GM21619 (cell line): ENCODE data around the gene CFL1.

ENCODE experiments used
- ATAC-seq: cut with Tn5 transposase; IDR thresholded peaks from one replicate; pipeline ENCODE4 v1.9.1; 2021; ENCODE audit not compliant: unreplicated experiment

CFL1 gene

GRCh38 chr11:65888163-65888814 is 30.3 kb upstream of the CFL1 start, which contains the start of gene FIBP:
Gene FIBP (minus strand): TSS chr11:65888471. CDS start chr11:65888418, 53 bp downstream.
- peak; percentile 43 for ATAC-seq

GRCh38 chr11:65887723-65888162 is 29.8 kb upstream of the CFL1 start:
- peak; percentile 1 for ATAC-seq

GRCh38 chr11:65886826-65887722 is 29.1 kb upstream of the CFL1 start:
- ATAC-seq, result no peak

GRCh38 chr11:65885808-65886536 is 28.0 kb upstream of the CFL1 start:
- no peak for ATAC-seq

- no peak for ATAC-seq
These were observed 27.3 kb upstream of the CFL1 start for GRCh38 chr11:65885231-65885630.

GRCh38 chr11:65884716-65885092 is 26.7 kb upstream of the CFL1 start:
- no peak for ATAC-seq

GRCh38 chr11:65883786-65884715 is 26.1 kb upstream of the CFL1 start:
- no peak for ATAC-seq

GRCh38 chr11:65883058-65883761 is 25.2 kb upstream of the CFL1 start:
- ATAC-seq, result no peak

- ATAC-seq, result no peak
These were observed 24.4 kb upstream of the CFL1 start for GRCh38 chr11:65882120-65883057.

GRCh38 chr11:65880844-65881421 is 23.0 kb upstream of the CFL1 start:
- no peak for ATAC-seq

- no peak for ATAC-seq
These were observed 22.0 kb upstream of the CFL1 start for GRCh38 chr11:65880027-65880426.

- no peak for ATAC-seq
These were observed 21.6 kb upstream of the CFL1 start, which contains the start of gene CTSW for GRCh38 chr11:65879617-65880016. Gene CTSW (plus strand): TSS chr11:65879837. CDS start chr11:65879855, 18 bp downstream.

- ATAC-seq, result peak; percentile 68
These were observed 15.6 kb upstream of the CFL1 start for GRCh38 chr11:65873318-65874156.

GRCh38 chr11:65872586-65873317 is 14.8 kb upstream of the CFL1 start, which contains the start of gene EFEMP2:
Gene EFEMP2 (minus strand): TSS chr11:65872800. CDS start chr11:65872354, 446 bp downstream.
- no peak for ATAC-seq

GRCh38 chr11:65871811-65872548 is 14.0 kb upstream of the CFL1 start:
- no peak for ATAC-seq
